Calu3 (cell line): ENCODE measurements around the gene DPYD. TPM values are rescaled to one million over a fixed set of nuclear protein-coding genes. Genes with fewer than 3 reads are reported as not detected.

Experiments used
- BruUV-seq: library from RNA; stranded (reverse); fragments of 400-500 nt; replicated peaks from 2 replicates; lab custom pipeline; 2021; lab: Mats Ljungman, UMichigan
- CTCF ChIA-PET: fragments of 300-600 bp; sonication (Branson Sonifier 250); formaldehyde crosslinking; loops from one replicate; lab custom pipeline; 2022; ENCODE audit warnings: antibody characterized with exemption; lab: Charles Lee
- DNase-seq: peaks from one replicate; pipeline ENCODE4 v3.0.0; 2022
- H3K27ac Mint-ChIP-seq: one replicate; pipeline ENCODE4 v1.8.0; 2022; ENCODE audit warnings: mixed read lengths; ENCODE audit not compliant: unreplicated experiment
- H3K27me3 Mint-ChIP-seq: one replicate; pipeline ENCODE4 v1.8.0; 2022; ENCODE audit warnings: mixed read lengths; ENCODE audit not compliant: unreplicated experiment
- H3K36me3 Mint-ChIP-seq: one replicate; pipeline ENCODE4 v1.8.0; 2022; ENCODE audit warnings: mild to moderate bottlenecking, moderate library complexity, mixed read lengths; ENCODE audit not compliant: insufficient read depth, unreplicated experiment
- H3K4me1 Mint-ChIP-seq: one replicate; pipeline ENCODE4 v1.8.0; 2022; ENCODE audit warnings: mild to moderate bottlenecking, low read depth, mixed read lengths; ENCODE audit not compliant: unreplicated experiment
- H3K4me3 Mint-ChIP-seq: one replicate; pipeline ENCODE4 v1.8.0; 2022; ENCODE audit warnings: mild to moderate bottlenecking, low read depth, moderate library complexity, mixed read lengths; ENCODE audit not compliant: unreplicated experiment
- H3K9me3 Mint-ChIP-seq: one replicate; pipeline ENCODE4 v1.8.0; 2022; ENCODE audit warnings: low read depth, mixed read lengths; ENCODE audit not compliant: unreplicated experiment
- CTCF ChIP-seq: fragments of 200-600 bp; IDR thresholded peaks from one replicate; pipeline ENCODE4 v1.8.0; 2022; ENCODE audit warnings: antibody characterized with exemption; ENCODE audit not compliant: unreplicated experiment
- intact Hi-C: fragments of 100-400 bp; cut with micrococcal nuclease; formaldehyde crosslinking; loops from one replicate; pipeline ENCODE4 v1.10.0; 2022; ENCODE audit not compliant: unreplicated experiment
- total RNA-seq: library from RNA; stranded (reverse); gene quantifications from 2 replicates; pipeline ENCODE4 v1.2.3, GENCODE V29; 2022

The DPYD gene
- total RNA-seq, 1 experiment from 2014 or later, result 15.6 TPM

- intact Hi-C loops, result no loop called here
- Mint-ChIP-seq H3K4me3 (no peak overlapping the region), H3K27me3 (no peaks in the 10 kb centered on the region), H3K36me3 (no peaks in the 10 kb centered on the region), H3K4me1 (no peaks in the 10 kb centered on the region), H3K27ac (no peak overlapping the region), H3K9me3 (no peaks in the 10 kb centered on the region)
- TF ChIP-seq CTCF, result no peak
- no TSS peak for BruUV-seq
- DNase-seq, result no peak
- CTCF ChIA-PET, result no interaction called here
Measured at GRCh38 chr1:97567000-97567749, 353.7 kb downstream of the DPYD start.

- intact Hi-C loops, result no loop called here
- no TSS peak for BruUV-seq
- no peaks in the 10 kb centered on the region for H3K4me1 Mint-ChIP-seq
- no peak for TF ChIP-seq CTCF
- no peaks in the 10 kb centered on the region for H3K27me3 Mint-ChIP-seq
- H3K36me3 Mint-ChIP-seq, result no peaks in the 10 kb centered on the region
- CTCF ChIA-PET, result no interaction called here
- no peak for DNase-seq
- no peak overlapping the region for H3K27ac Mint-ChIP-seq
- H3K9me3 Mint-ChIP-seq, result no peaks in the 10 kb centered on the region
- no peak overlapping the region for H3K4me3 Mint-ChIP-seq
Measured at GRCh38 chr1:97565886-97566285, 354.9 kb downstream of the DPYD start.

- no peak for TF ChIP-seq CTCF
- no TSS peak for BruUV-seq
- Mint-ChIP-seq H3K36me3 (no peaks in the 10 kb centered on the region), H3K4me1 (no peaks in the 10 kb centered on the region), H3K4me3 (no peak overlapping the region), H3K27ac (no peak overlapping the region), H3K9me3 (no peaks in the 10 kb centered on the region), H3K27me3 (no peaks in the 10 kb centered on the region)
- intact Hi-C loops, result no loop called here
- no peak for DNase-seq
- CTCF ChIA-PET, result no interaction called here
Measured at GRCh38 chr1:97563926-97564325, 356.9 kb downstream of the DPYD start.

- TF ChIP-seq CTCF, result no peak
- intact Hi-C loops, result no loop called here
- Mint-ChIP-seq H3K4me3 (no peak overlapping the region), H3K27me3 (no peaks in the 10 kb centered on the region), H3K9me3 (no peaks in the 10 kb centered on the region), H3K36me3 (no peaks in the 10 kb centered on the region), H3K4me1 (no peaks in the 10 kb centered on the region), H3K27ac (no peak overlapping the region)
- DNase-seq, result no peak
- BruUV-seq, result no TSS peak
- CTCF ChIA-PET, result no interaction called here
Measured at GRCh38 chr1:97562081-97562480, 358.8 kb downstream of the DPYD start.
